ENCODE measurements around the gene CPS1. TPM values are rescaled to one million over a fixed set of nuclear protein-coding genes. Genes with fewer than 3 reads are reported as not detected.

The CPS1 gene
- total and polyA plus RNA-seq, 2 experiments from 2014 or later = 5.5 to 11.0 TPM

- no peak for TF ChIP-seq ZNF462 (CRISPR knock-in tag; IDR thresholded peaks at IDR 0.05)
These were observed 41.8 kb downstream of the CPS1 start (continued) for GRCh38 chr2:210598219-210598618.

DNA sequence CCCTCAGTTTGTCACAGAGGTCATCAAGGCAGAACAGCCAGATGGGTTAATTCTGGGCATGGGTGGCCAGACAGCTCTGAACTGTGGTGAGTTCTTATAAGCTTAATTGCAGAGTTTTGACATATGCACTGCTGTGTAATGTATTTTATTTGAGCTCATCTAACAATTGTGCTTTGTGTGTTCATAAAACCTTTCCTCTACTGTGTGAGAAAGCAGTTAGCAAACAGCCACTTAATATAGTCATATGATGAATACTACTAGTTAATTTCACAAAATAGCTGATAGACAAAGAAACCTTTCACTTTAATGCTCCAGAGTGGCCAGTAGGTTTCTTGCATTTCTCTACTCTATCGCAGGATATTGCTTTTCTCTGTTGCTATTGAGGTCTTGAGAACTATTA lies 43.1 kb downstream of the CPS1 start:
- H3K36me3 Mint-ChIP-seq (ENCODE audit: low read depth) = peaks cover 11% of the 10 kb centered on the region; the same call in 2 of the 3 replicates
- no peaks in the 10 kb centered on the region for H3K9me3 Mint-ChIP-seq
- Histone ChIP-seq H3K4me2 (no peak overlapping the region), H3K27me3 (ENCODE audit: insufficient read depth) (no peaks in the 10 kb centered on the region), H3K79me2 (replicated peaks; ENCODE audit: insufficient read depth) (no peaks in the 10 kb centered on the region), H3K4me1 (ENCODE audit: insufficient read depth) (no peaks in the 10 kb centered on the region), H3F3A (replicated peaks; ENCODE audit: low read depth) (no peaks in the 10 kb centered on the region), H3K27ac (ENCODE audit: low read depth) (no peak overlapping the region), H3K9me2 (ENCODE audit: insufficient read depth) (no peaks in the 10 kb centered on the region), H2AFZ (no peak overlapping the region), H4K20me1 (replicated peaks; ENCODE audit: insufficient read depth) (no peaks in the 10 kb centered on the region), H3K36me3 (ENCODE audit: insufficient read depth) (no peaks in the 10 kb centered on the region), H3K4me3 (no peak overlapping the region)
- H3K4me1 Mint-ChIP-seq = no peaks in the 10 kb centered on the region
- H3K27me3 Mint-ChIP-seq (ENCODE audit: insufficient read depth, low read depth, poor library complexity) = no peaks in the 10 kb centered on the region
- no peak overlapping the region for H3K27ac Mint-ChIP-seq
- ATAC-seq (no peak), DNase-seq (ENCODE audit: low spot score) (no peak)
- H3K4me3 Mint-ChIP-seq = no peak overlapping the region
- TF ChIP-seq JUNB (IDR thresholded peaks at IDR 0.05; ENCODE audit: unreplicated experiment) = no peak
- no peak for TF ChIP-seq NANOG (IDR thresholded peaks at IDR 0.05; ENCODE audit: borderline replicate concordance)
- no peak for TF ChIP-seq ETS1 (IDR thresholded peaks at IDR 0.05)
- no peak for TF ChIP-seq CREB1 (CRISPR knock-in tag; IDR thresholded peaks at IDR 0.05; ENCODE audit: low read depth)
- no peak for TF ChIP-seq EZH2 (IDR thresholded peaks at IDR 0.05; ENCODE audit: low read depth, unreplicated experiment)
- TF ChIP-seq, protein P1, sequence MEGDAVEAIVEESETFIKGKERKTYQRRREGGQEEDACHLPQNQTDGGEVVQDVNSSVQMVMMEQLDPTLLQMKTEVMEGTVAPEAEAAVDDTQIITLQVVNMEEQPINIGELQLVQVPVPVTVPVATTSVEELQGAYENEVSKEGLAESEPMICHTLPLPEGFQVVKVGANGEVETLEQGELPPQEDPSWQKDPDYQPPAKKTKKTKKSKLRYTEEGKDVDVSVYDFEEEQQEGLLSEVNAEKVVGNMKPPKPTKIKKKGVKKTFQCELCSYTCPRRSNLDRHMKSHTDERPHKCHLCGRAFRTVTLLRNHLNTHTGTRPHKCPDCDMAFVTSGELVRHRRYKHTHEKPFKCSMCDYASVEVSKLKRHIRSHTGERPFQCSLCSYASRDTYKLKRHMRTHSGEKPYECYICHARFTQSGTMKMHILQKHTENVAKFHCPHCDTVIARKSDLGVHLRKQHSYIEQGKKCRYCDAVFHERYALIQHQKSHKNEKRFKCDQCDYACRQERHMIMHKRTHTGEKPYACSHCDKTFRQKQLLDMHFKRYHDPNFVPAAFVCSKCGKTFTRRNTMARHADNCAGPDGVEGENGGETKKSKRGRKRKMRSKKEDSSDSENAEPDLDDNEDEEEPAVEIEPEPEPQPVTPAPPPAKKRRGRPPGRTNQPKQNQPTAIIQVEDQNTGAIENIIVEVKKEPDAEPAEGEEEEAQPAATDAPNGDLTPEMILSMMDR (conservative IDR thresholded peaks at IDR 0.05; ENCODE audit: low read depth in 2 of 2) = no peak
- no peak for TF ChIP-seq ZNF462 (CRISPR knock-in tag; IDR thresholded peaks at IDR 0.05)
